ENCODE data around the gene PLXNA4.

GRCh38 chr7:132604121-132604520 is 27.9 kb upstream of the PLXNA4 start:
- no peak for TF ChIP-seq CTCF (IDR thresholded peaks at IDR 0.05)
- TF ChIP-seq POLR2A (IDR thresholded peaks at IDR 0.05): no peak

Data from prostate gland (tissue), 2 donors.